Keratinocyte (primary cell): ENCODE measurements around the gene FAM114A1. TPM values are rescaled to one million over a fixed set of nuclear protein-coding genes. Genes with fewer than 3 reads are reported as not detected.

Experiments used
- DNase-seq: peaks from one replicate; pipeline ENCODE4 v3.0.0-alpha.2; 2011; ENCODE audit warnings: low read depth, missing footprints, low spot score
- FAIRE-seq: peaks from 2 replicates; lab custom pipeline; 2011; peaks lifted over from hg19 to GRCh38; lab: Jason Lieb, UNC
- H2AFZ ChIP-seq: 2 replicates; pipeline ENCODE4 v1.6.0; 2012; ENCODE audit warnings: low read length, control low read depth, inconsistent platforms; ENCODE audit not compliant: control insufficient read depth
- H3K27ac ChIP-seq: 2 replicates; pipeline ENCODE4 v1.5.1; 2011; ENCODE audit warnings: low read length; ENCODE audit not compliant: control insufficient read depth, insufficient read depth
- H3K27me3 ChIP-seq: 3 replicates; pipeline ENCODE4 v1.6.0; 2011; ENCODE audit warnings: low read length; ENCODE audit not compliant: control insufficient read depth, insufficient read depth; ENCODE audit errors: extremely low read depth
- H3K36me3 ChIP-seq, 2 experiments: 2 replicates in 1 of 2; 3 replicates in 1 of 2; pipeline ENCODE4 v1.5.1; 2011; ENCODE audit warnings: low read length in 2 of 2, mild to moderate bottlenecking in 1 of 2; ENCODE audit not compliant: control insufficient read depth in 2 of 2, insufficient read depth in 2 of 2; ENCODE audit errors: extremely low read depth in 1 of 2
- H3K4me1 ChIP-seq: 3 replicates; pipeline ENCODE4 v1.5.1; 2011; ENCODE audit warnings: low read length; ENCODE audit not compliant: control insufficient read depth, insufficient read depth; ENCODE audit errors: extremely low read depth
- H3K4me2 ChIP-seq: 3 replicates; pipeline ENCODE4 v1.6.0; 2011; ENCODE audit warnings: low read depth, low read length; ENCODE audit not compliant: control insufficient read depth, insufficient read depth; ENCODE audit errors: extremely low read depth
- H3K4me3 ChIP-seq, 3 experiments: fragments of 200-600 bp in 1 of 3; sonication (generic) in 1 of 3; 2 replicates in 2 of 3; 3 replicates in 1 of 3; pipeline ENCODE4 v1.5.1; 2011 to 2016; ENCODE audit warnings: low read length in 3 of 3, mild to moderate bottlenecking in 3 of 3, control low read depth in 2 of 3, inconsistent platforms in 1 of 3, low read depth in 1 of 3, mixed read lengths in 1 of 3, mixed run types in 1 of 3, moderate library complexity in 1 of 3; ENCODE audit not compliant: control insufficient read depth in 2 of 3, insufficient read depth in 2 of 3; ENCODE audit errors: extremely low read depth in 1 of 3
- H3K79me2 ChIP-seq: 2 replicates; pipeline ENCODE4 v1.6.0; 2012; ENCODE audit warnings: low read length; ENCODE audit not compliant: control insufficient read depth, insufficient read depth
- H3K9ac ChIP-seq: 3 replicates; pipeline ENCODE4 v1.6.0; 2011; ENCODE audit warnings: low read length; ENCODE audit not compliant: control insufficient read depth, insufficient read depth; ENCODE audit errors: extremely low read depth
- H3K9me1 ChIP-seq: 3 replicates; pipeline ENCODE4 v1.6.0; 2011; ENCODE audit warnings: low read length; ENCODE audit not compliant: control insufficient read depth, insufficient read depth; ENCODE audit errors: extremely low read depth
- H3K9me3 ChIP-seq: 2 replicates; pipeline ENCODE4 v1.5.1; 2012; ENCODE audit warnings: low read depth, low read length; ENCODE audit not compliant: control insufficient read depth
- H4K20me1 ChIP-seq: 3 replicates; pipeline ENCODE4 v1.6.0; 2011; ENCODE audit warnings: low read length; ENCODE audit not compliant: control insufficient read depth, insufficient read depth; ENCODE audit errors: extremely low read depth
- EZH2 ChIP-seq: IDR thresholded peaks from one replicate; pipeline ENCODE4 v1.6.1; 2012; ENCODE audit warnings: inconsistent platforms, mild to moderate bottlenecking, low read length, moderate library complexity
- dilution Hi-C: fragments of 300-500 bp; cut with MboI; formaldehyde crosslinking; loops from one replicate; pipeline ENCODE4 v1.7.0; 2020; ENCODE audit warnings: low sequenced_read_pairs; ENCODE audit not compliant: extremely low pct_ligation_motif_present
- polyA plus RNA-seq, 5 experiments: library from polyadenylated mRNA; depleted of rRNA in 3 of 5; stranded (reverse) in 3 of 5; stranded (forward) in 1 of 5; unstranded in 1 of 5; fragments of >200 nt; gene quantifications; 1 replicate in 1 of 5; 2 replicates in 3 of 5; 3 replicates in 1 of 5; pipeline versions ENCODE4 v1.2.1 to v1.2.3, GENCODE V29; 2011 to 2012; ENCODE audit warnings: missing spikeins in 2 of 5, low read depth in 1 of 5, low replicate concordance in 1 of 5
- TF ChIP-seq, protein P1 (sequence below), 3 experiments: IDR thresholded peaks in 1 of 3; conservative IDR thresholded peaks in 1 of 3; optimal IDR thresholded peaks in 1 of 3; 2 replicates in 2 of 3; 3 replicates in 1 of 3; pipeline versions ENCODE3 to v1.5.1; 2011; ENCODE audit warnings: low read length in 3 of 3, mild to moderate bottlenecking in 3 of 3, moderate library complexity in 2 of 3, control low read depth in 1 of 3, inconsistent platforms in 1 of 3; ENCODE audit not compliant: insufficient read depth in 2 of 3; ENCODE audit errors: extremely low read depth in 1 of 3

Gene FAM114A1
- polyA plus RNA-seq, 1 donor (not counting 4 experiments of a cell fraction or from before 2014, with no cell fraction given), result 47.2 TPM

DNA sequence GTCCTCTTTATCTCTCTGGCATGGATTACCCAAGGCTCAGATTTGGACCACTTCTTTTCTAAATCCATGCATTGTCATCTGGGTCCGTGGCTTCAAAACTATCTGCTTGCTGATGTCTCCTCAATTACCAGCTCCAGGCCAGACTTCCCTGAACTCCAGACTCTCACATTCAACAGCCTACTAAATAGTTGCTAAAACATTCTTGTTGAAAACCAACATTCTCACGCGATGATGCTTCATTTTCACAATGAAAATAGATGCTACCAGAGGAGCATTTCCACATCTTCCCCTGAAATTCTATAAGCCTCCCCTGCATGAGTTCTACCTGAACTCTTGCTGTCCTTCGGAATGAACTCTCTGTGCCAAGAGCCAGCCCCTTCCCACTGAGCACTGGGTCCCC is 5.8 kb upstream of the FAM114A1 start:
- H3K36me3 ChIP-seq, result no peaks in the 10 kb centered on the region
- DNase-seq, result no peak
- H3K4me1 ChIP-seq, result peaks cover 15% of the 10 kb centered on the region
- no peak overlapping the region for H3K4me2 ChIP-seq
- no peaks in the 10 kb centered on the region for H3K9me3 ChIP-seq
- no peaks in the 10 kb centered on the region for H4K20me1 ChIP-seq
- dilution Hi-C loops, result no loop called here
- no peak for FAIRE-seq
- H3K4me3 ChIP-seq, result no peak overlapping the region
- H3K9ac ChIP-seq, result no peak overlapping the region
- H3K79me2 ChIP-seq, result no peaks in the 10 kb centered on the region
- no peak overlapping the region for H3K27ac ChIP-seq
- no peaks in the 10 kb centered on the region for H3K27me3 ChIP-seq
- no peak overlapping the region for H2AFZ ChIP-seq
- TF ChIP-seq, protein P1, sequence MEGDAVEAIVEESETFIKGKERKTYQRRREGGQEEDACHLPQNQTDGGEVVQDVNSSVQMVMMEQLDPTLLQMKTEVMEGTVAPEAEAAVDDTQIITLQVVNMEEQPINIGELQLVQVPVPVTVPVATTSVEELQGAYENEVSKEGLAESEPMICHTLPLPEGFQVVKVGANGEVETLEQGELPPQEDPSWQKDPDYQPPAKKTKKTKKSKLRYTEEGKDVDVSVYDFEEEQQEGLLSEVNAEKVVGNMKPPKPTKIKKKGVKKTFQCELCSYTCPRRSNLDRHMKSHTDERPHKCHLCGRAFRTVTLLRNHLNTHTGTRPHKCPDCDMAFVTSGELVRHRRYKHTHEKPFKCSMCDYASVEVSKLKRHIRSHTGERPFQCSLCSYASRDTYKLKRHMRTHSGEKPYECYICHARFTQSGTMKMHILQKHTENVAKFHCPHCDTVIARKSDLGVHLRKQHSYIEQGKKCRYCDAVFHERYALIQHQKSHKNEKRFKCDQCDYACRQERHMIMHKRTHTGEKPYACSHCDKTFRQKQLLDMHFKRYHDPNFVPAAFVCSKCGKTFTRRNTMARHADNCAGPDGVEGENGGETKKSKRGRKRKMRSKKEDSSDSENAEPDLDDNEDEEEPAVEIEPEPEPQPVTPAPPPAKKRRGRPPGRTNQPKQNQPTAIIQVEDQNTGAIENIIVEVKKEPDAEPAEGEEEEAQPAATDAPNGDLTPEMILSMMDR (optimal IDR thresholded peaks at IDR 0.05 in 1 of 3, IDR thresholded peaks at IDR 0.05 in 1 of 3, conservative IDR thresholded peaks at IDR 0.05 in 1 of 3; ENCODE audit: extremely low read depth in 1 of 3, insufficient read depth in 2 of 3, low read length in 3 of 3), result no peak
- TF ChIP-seq EZH2, result no peak
- no peaks in the 10 kb centered on the region for H3K9me1 ChIP-seq

DNA sequence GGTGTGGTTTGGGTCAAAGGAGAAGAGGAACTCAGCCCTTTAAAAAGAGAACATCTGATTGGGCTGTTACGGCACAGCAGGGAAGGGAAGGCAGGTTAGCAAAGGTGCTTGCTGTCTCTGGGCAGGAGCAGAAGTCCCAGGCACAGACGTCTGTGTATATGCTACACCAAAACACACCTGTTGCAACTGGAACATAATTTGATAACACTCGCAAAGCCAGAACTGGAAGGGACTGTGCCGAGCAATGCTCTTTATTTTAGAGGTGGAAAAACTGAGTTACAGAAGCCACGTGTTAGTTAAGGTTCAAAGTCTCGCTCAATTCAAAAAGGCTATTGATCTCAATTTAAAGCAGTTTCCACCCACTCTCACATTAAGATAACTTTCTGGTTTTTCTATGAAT is 2.2 kb upstream of the FAM114A1 start:
- Histone ChIP-seq H3K27ac (no peak overlapping the region), H3K36me3 (peaks cover 0 to 7% of the 10 kb centered on the region in 2 experiments), H3K9ac (no peak overlapping the region), H3K4me3 (no peak overlapping the region), H3K9me1 (no peaks in the 10 kb centered on the region), H4K20me1 (no peaks in the 10 kb centered on the region), H3K27me3 (no peaks in the 10 kb centered on the region), H3K4me2 (no peak overlapping the region), H3K79me2 (peaks cover 7% of the 10 kb centered on the region), H3K4me1 (peaks cover 12% of the 10 kb centered on the region), H2AFZ (peak overlapping the region; percentile 54), H3K9me3 (no peaks in the 10 kb centered on the region)
- no peak for DNase-seq
- dilution Hi-C loops, result no loop called here
- TF ChIP-seq, protein P1 (optimal IDR thresholded peaks at IDR 0.05 in 1 of 3, IDR thresholded peaks at IDR 0.05 in 1 of 3, conservative IDR thresholded peaks at IDR 0.05 in 1 of 3; ENCODE audit: extremely low read depth in 1 of 3, insufficient read depth in 2 of 3, low read length in 3 of 3), result no peak
- TF ChIP-seq EZH2, result no peak
- FAIRE-seq, result no peak
